K562 (cell line): ENCODE data around the gene IBA57. TPM values are rescaled to one million over a fixed set of nuclear protein-coding genes. Genes with fewer than 3 reads are reported as not detected.

Experiments
- CXXC5 ChIP-seq: fragments of 250-450 bp; sonication (Bioruptor Pico); IDR thresholded peaks from 2 replicates; pipeline ENCODE4 v1.8.0; 2022; ENCODE audit warnings: inconsistent platforms, mild to moderate bottlenecking, moderate library complexity
- EGR1 ChIP-seq: fragments of 450-650 bp; conservative IDR thresholded peaks from 2 replicates; pipeline ENCODE4 v1.6.1; 2017; ENCODE audit warnings: mild to moderate bottlenecking
- HNRNPK ChIP-seq: fragments of 200-400 bp; formaldehyde crosslinking; IDR thresholded peaks from one replicate; pipeline ENCODE4 v1.6.1; 2018; ENCODE audit warnings: mild to moderate bottlenecking, low read depth, low read length; ENCODE audit not compliant: poor library complexity, severe bottlenecking
- ILK ChIP-seq: fragments of 450-650 bp; IDR thresholded peaks from 2 replicates; pipeline ENCODE4 v1.6.1; 2016; ENCODE audit warnings: missing genetic modification characterization, low read depth, mild to moderate bottlenecking, missing compliant biosample characterization, moderate library complexity, borderline replicate concordance
- MLX ChIP-seq, 2 experiments: fragments of 450-650 bp in 1 of 2; sonication (generic) in 1 of 2; formaldehyde crosslinking; conservative IDR thresholded peaks; 2 replicates each; pipeline versions ENCODE4 v1.4.0 to v1.8.1; 2020 to 2022; ENCODE audit warnings: mild to moderate bottlenecking in 1 of 2, missing genetic modification reagents in 1 of 2
- NCOA1 ChIP-seq: fragments of 450-650 bp; IDR thresholded peaks from 2 replicates; pipeline ENCODE4 v1.6.1; 2016; ENCODE audit warnings: low read depth
- POLR3A ChIP-seq: IDR thresholded peaks from 2 replicates; pipeline ENCODE4 v1.6.1; 2011; ENCODE audit warnings: borderline replicate concordance, mild to moderate bottlenecking, moderate library complexity; ENCODE audit not compliant: insufficient read length, insufficient read depth; ENCODE audit errors: extremely low read depth
- RNF219 ChIP-seq: fragments of 250-450 bp; sonication (Bioruptor Pico); IDR thresholded peaks from 2 replicates; pipeline ENCODE4 v1.5.0; 2022; ENCODE audit warnings: mild to moderate bottlenecking
- TAF1 ChIP-seq: IDR thresholded peaks from 2 replicates; pipeline ENCODE4 v1.6.1; 2011; ENCODE audit warnings: mild to moderate bottlenecking, low read length, moderate library complexity; ENCODE audit not compliant: insufficient read depth, control insufficient read depth, severe bottlenecking; ENCODE audit errors: extremely low read depth
- TARDBP ChIP-seq: fragments of 450-650 bp; IDR thresholded peaks from 2 replicates; pipeline ENCODE4 v1.6.1; 2016
- ZNF592 ChIP-seq: fragments of 450-650 bp; IDR thresholded peaks from 2 replicates; pipeline ENCODE4 v1.6.1; 2017; ENCODE audit warnings: antibody characterized with exemption, mild to moderate bottlenecking
- polyA plus RNA-seq, 8 experiments: library from polyadenylated mRNA; depleted of rRNA in 4 of 8; stranded (reverse) in 5 of 8; unstranded in 3 of 8; fragments of >200 nt; fragmentation: Nextera tagmentation in 2 of 8; fragmentation: Illumina TruSeq in 1 of 8; extraction: Ambion mirVana in 2 of 8; extraction: Trizol in 1 of 8; gene quantifications; 2 replicates each; pipeline versions ENCODE4 v1.2.1 to v1.2.3, GENCODE V29; 2011 to 2014; ENCODE audit warnings: inconsistent platforms in 1 of 8, missing spikeins in 1 of 8
- total RNA-seq, 7 experiments: library from RNA; depleted of rRNA in 6 of 7; stranded (reverse); fragments of >200 nt in 6 of 7; fragmentation: Illumina TruSeq in 2 of 7; extraction: Trizol in 2 of 7; gene quantifications; 2 replicates each; pipeline versions ENCODE4 v1.2.1 to v1.2.3, GENCODE V29; 2011 to 2021; ENCODE audit warnings: low replicate concordance in 1 of 7
- TF ChIP-seq, protein P1 (sequence below): fragments of 250-450 bp; sonication (Bioruptor Pico); IDR thresholded peaks from 2 replicates; pipeline ENCODE4 v1.5.1; 2021; ENCODE audit warnings: mild to moderate bottlenecking

Gene IBA57
- total and polyA plus RNA-seq, 9 of the 15 experiments (the other 6 are each of a cell fraction or from before 2014, with no cell fraction given) = 0.77 to 15.5 (median 2.7) TPM

DNA sequence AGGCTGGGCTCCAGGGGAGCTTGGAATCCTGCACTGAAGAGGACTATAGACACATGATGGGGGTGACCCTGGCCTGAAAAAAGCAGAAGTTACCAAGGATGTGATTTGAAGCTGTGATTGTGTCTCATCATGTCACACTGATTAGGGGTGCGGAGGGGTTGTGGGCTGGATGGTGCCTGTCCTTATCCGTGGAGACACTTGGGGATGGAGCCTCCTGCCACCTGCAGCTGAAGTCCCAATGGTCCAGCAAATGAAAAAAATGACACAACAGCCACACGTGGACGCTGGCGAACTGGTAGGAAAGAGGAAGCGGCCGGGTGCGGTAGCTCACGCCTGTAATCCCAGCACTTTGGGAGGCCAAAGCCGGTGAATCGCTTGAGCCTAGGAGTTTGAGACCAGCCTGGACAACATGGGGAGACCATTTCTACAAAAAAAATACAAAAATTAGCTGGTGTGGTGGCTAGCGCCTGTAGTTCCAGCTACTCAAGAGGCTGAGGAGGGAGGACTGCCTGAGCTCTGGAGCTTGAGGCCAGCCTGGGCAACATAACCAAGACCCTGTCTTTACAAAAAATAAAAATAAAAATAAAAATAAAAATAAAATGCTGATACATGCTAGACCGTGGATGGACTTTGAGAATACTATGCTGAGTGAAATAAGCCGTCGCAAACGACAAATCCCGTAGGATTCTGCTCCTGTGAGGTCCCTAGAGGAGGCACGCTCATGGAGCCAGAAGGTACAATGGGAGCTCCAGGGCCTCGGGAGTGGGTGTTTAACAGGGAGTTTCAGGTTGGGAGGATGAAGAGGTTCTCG is 838 bp upstream of the IBA57 start (continued):
- TF ChIP-seq EGR1 (no peak), CXXC5 (peak; percentile 69), ZNF592 (no peak), TARDBP (no peak), MLX (CRISPR knock-in tag; conservative IDR thresholded peaks at IDR 0.05) (no peak), POLR3A (no peak), TAF1 (no peak), RNF219 (CRISPR knock-in tag) (no peak), NCOA1 (no peak), HNRNPK (no peak), ILK (tag) (no peak)
- TF ChIP-seq, protein P1, sequence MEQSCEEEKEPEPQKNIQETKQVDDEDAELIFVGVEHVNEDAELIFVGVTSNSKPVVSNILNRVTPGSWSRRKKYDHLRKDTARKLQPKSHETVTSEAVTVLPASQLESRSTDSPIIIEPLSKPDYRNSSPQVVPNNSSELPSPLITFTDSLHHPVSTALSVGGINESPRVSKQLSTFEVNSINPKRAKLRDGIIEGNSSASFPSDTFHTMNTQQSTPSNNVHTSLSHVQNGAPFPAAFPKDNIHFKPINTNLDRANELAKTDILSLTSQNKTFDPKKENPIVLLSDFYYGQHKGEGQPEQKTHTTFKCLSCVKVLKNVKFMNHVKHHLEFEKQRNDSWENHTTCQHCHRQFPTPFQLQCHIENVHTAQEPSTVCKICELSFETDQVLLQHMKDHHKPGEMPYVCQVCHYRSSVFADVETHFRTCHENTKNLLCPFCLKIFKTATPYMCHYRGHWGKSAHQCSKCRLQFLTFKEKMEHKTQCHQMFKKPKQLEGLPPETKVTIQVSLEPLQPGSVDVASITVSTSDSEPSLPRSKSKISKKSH (CRISPR knock-in tag) = no peak
